ENCODE measurements around the gene CDCP2.

Gene CDCP2

GRCh38 chr1:54127594-54128300 is 25.1 kb downstream of the CDCP2 start:
- Histone ChIP-seq H3K4me2 (ENCODE audit: low read length) (no peak overlapping the region), H3K4me3 (ENCODE audit: low read length) (no peak overlapping the region), H3F3A (ENCODE audit: control insufficient read depth, insufficient read depth) (no peaks in the 10 kb centered on the region), H3K27me3 (ENCODE audit: control insufficient read depth, low read length) (no peaks in the 10 kb centered on the region), H4K20me1 (ENCODE audit: control insufficient read depth, insufficient read depth, low read depth, low read length) (no peaks in the 10 kb centered on the region), H3K9me2 (replicated peaks; ENCODE audit: control insufficient read depth, low read length) (no peaks in the 10 kb centered on the region), H3K36me3 (ENCODE audit: control insufficient read depth, low read length) (no peaks in the 10 kb centered on the region), H3K27ac (ENCODE audit: low read depth, low read length) (no peak overlapping the region), H3K9me3 (ENCODE audit: control insufficient read depth, insufficient read depth, low read length) (no peaks in the 10 kb centered on the region), H3K4me1 (ENCODE audit: control insufficient read depth, low read length) (peaks cover 2% of the 10 kb centered on the region; the same call in 1 of the 2 replicates), H3K79me2 (ENCODE audit: control insufficient read depth, low read length) (no peaks in the 10 kb centered on the region)
- TF ChIP-seq CTCF (IDR thresholded peaks at IDR 0.05; ENCODE audit: low read depth, low read length, poor library complexity, severe bottlenecking) (no peak), EZH2phosphoT487 (IDR thresholded peaks at IDR 0.05; ENCODE audit: borderline replicate concordance, low read length) (no peak)

GRCh38 chr1:54126271-54126815 is 26.5 kb downstream of the CDCP2 start:
- Histone ChIP-seq H3K27ac (ENCODE audit: low read depth, low read length) (no peak overlapping the region), H3K4me2 (ENCODE audit: low read length) (no peak overlapping the region), H3K79me2 (ENCODE audit: control insufficient read depth, low read length) (no peaks in the 10 kb centered on the region), H3F3A (ENCODE audit: control insufficient read depth, insufficient read depth) (no peaks in the 10 kb centered on the region), H3K9me3 (ENCODE audit: control insufficient read depth, insufficient read depth, low read length) (no peaks in the 10 kb centered on the region), H3K27me3 (ENCODE audit: control insufficient read depth, low read length) (peaks cover 5% of the 10 kb centered on the region; the same call in 1 of the 2 replicates), H3K36me3 (ENCODE audit: control insufficient read depth, low read length) (no peaks in the 10 kb centered on the region), H3K4me3 (ENCODE audit: low read length) (no peak overlapping the region), H4K20me1 (ENCODE audit: control insufficient read depth, insufficient read depth, low read depth, low read length) (no peaks in the 10 kb centered on the region), H3K4me1 (ENCODE audit: control insufficient read depth, low read length) (peaks cover 2% of the 10 kb centered on the region; the same call in 1 of the 2 replicates), H3K9me2 (replicated peaks; ENCODE audit: control insufficient read depth, low read length) (no peaks in the 10 kb centered on the region)
- no peak for TF ChIP-seq CTCF (IDR thresholded peaks at IDR 0.05; ENCODE audit: low read depth, low read length, poor library complexity, severe bottlenecking)
- no peak for TF ChIP-seq EZH2phosphoT487 (IDR thresholded peaks at IDR 0.05; ENCODE audit: borderline replicate concordance, low read length)

- Histone ChIP-seq H4K20me1 (ENCODE audit: control insufficient read depth, insufficient read depth, low read depth, low read length) (no peaks in the 10 kb centered on the region), H3K4me2 (ENCODE audit: low read length) (no peak overlapping the region), H3F3A (ENCODE audit: control insufficient read depth, insufficient read depth) (no peaks in the 10 kb centered on the region), H3K27me3 (ENCODE audit: control insufficient read depth, low read length) (peaks cover 5% of the 10 kb centered on the region; the same call in 1 of the 2 replicates), H3K79me2 (ENCODE audit: control insufficient read depth, low read length) (no peaks in the 10 kb centered on the region), H3K36me3 (ENCODE audit: control insufficient read depth, low read length) (no peaks in the 10 kb centered on the region), H3K27ac (ENCODE audit: low read depth, low read length) (no peak overlapping the region), H3K9me2 (replicated peaks; ENCODE audit: control insufficient read depth, low read length) (no peaks in the 10 kb centered on the region), H3K4me3 (ENCODE audit: low read length) (no peak overlapping the region), H3K4me1 (ENCODE audit: control insufficient read depth, low read length) (peaks cover 2% of the 10 kb centered on the region; the same call in 1 of the 2 replicates), H3K9me3 (ENCODE audit: control insufficient read depth, insufficient read depth, low read length) (no peaks in the 10 kb centered on the region)
- no peak for TF ChIP-seq CTCF (IDR thresholded peaks at IDR 0.05; ENCODE audit: low read depth, low read length, poor library complexity, severe bottlenecking)
- no peak for TF ChIP-seq EZH2phosphoT487 (IDR thresholded peaks at IDR 0.05; ENCODE audit: borderline replicate concordance, low read length)
These were observed 27.3 kb downstream of the CDCP2 start for GRCh38 chr1:54125386-54126070.
